ENCODE results near the gene ADGRB3. TPM values are rescaled to one million over a fixed set of nuclear protein-coding genes. Genes with fewer than 3 reads are reported as not detected.

Gene ADGRB3
- total RNA-seq, 2 experiments from 2014 or later: not detected

- H3K9me3 Mint-ChIP-seq: no peaks in the 10 kb centered on the region
- CTCF ChIA-PET: no interaction called here
- DNase-seq: no peak
- POLR2A ChIA-PET: no interaction called here
- no peak overlapping the region for H3K27ac Mint-ChIP-seq
- no peak overlapping the region for H3K4me3 Mint-ChIP-seq
- no peaks in the 10 kb centered on the region for H3K4me1 Mint-ChIP-seq
- H3K36me3 Mint-ChIP-seq (ENCODE audit: low read depth): no peaks in the 10 kb centered on the region
- no peaks in the 10 kb centered on the region for H3K27me3 Mint-ChIP-seq
Observed at GRCh38 chr6:69338431-69339162, 703.5 kb downstream of the ADGRB3 start.

GRCh38 chr6:69339163-69339550, 704.1 kb downstream of the ADGRB3 start:
- Mint-ChIP-seq H3K27me3 (no peaks in the 10 kb centered on the region), H3K9me3 (no peaks in the 10 kb centered on the region), H3K27ac (no peak overlapping the region), H3K4me3 (no peak overlapping the region), H3K4me1 (no peaks in the 10 kb centered on the region), H3K36me3 (ENCODE audit: low read depth) (no peaks in the 10 kb centered on the region)
- DNase-seq: no peak
- ChIA-PET POLR2A (no interaction called here), CTCF (no interaction called here)

- H3K4me3 Mint-ChIP-seq: no peak overlapping the region
- CTCF ChIA-PET: no interaction called here
- H3K4me1 Mint-ChIP-seq: no peaks in the 10 kb centered on the region
- H3K36me3 Mint-ChIP-seq (ENCODE audit: low read depth): no peaks in the 10 kb centered on the region
- no peak overlapping the region for H3K27ac Mint-ChIP-seq
- no peak for DNase-seq
- H3K27me3 Mint-ChIP-seq: no peaks in the 10 kb centered on the region
- H3K9me3 Mint-ChIP-seq: no peaks in the 10 kb centered on the region
- POLR2A ChIA-PET: no interaction called here
Observed at GRCh38 chr6:69340196-69340595, 705.1 kb downstream of the ADGRB3 start.

- no peak for DNase-seq
- Mint-ChIP-seq H3K27ac (no peak overlapping the region), H3K36me3 (ENCODE audit: low read depth) (no peaks in the 10 kb centered on the region), H3K27me3 (no peaks in the 10 kb centered on the region), H3K4me1 (no peaks in the 10 kb centered on the region), H3K4me3 (no peak overlapping the region), H3K9me3 (no peaks in the 10 kb centered on the region)
- ChIA-PET POLR2A (no interaction called here), CTCF (no interaction called here)
Observed at GRCh38 chr6:69343851-69344250, 708.8 kb downstream of the ADGRB3 start.

- no peak overlapping the region for H3K27ac Mint-ChIP-seq
- ChIA-PET POLR2A (interaction anchor here (0.7 kb wide), 1 partner anchor 36 kb away, joined by 3 read pairs; no protein-coding TSS in a partner anchor), CTCF (interaction anchor here (0.6 kb wide), 1 partner anchor 116 kb away, joined by 5 read pairs; no protein-coding TSS in a partner anchor)
- H3K9me3 Mint-ChIP-seq: no peaks in the 10 kb centered on the region
- no peaks in the 10 kb centered on the region for H3K36me3 Mint-ChIP-seq (ENCODE audit: low read depth)
- no peaks in the 10 kb centered on the region for H3K4me1 Mint-ChIP-seq
- no peak overlapping the region for H3K4me3 Mint-ChIP-seq
- DNase-seq: no peak
- no peaks in the 10 kb centered on the region for H3K27me3 Mint-ChIP-seq
Observed at GRCh38 chr6:69349771-69350170, 714.7 kb downstream of the ADGRB3 start.

- ChIA-PET CTCF (no interaction called here), POLR2A (no interaction called here)
- Mint-ChIP-seq H3K9me3 (no peaks in the 10 kb centered on the region), H3K4me1 (no peaks in the 10 kb centered on the region), H3K27ac (no peak overlapping the region), H3K4me3 (no peak overlapping the region), H3K27me3 (no peaks in the 10 kb centered on the region), H3K36me3 (ENCODE audit: low read depth) (no peaks in the 10 kb centered on the region)
- no peak for DNase-seq
Observed at GRCh38 chr6:69362209-69362608, 727.1 kb downstream of the ADGRB3 start.

- Mint-ChIP-seq H3K9me3 (no peaks in the 10 kb centered on the region), H3K36me3 (ENCODE audit: low read depth) (no peaks in the 10 kb centered on the region), H3K4me3 (no peak overlapping the region), H3K27me3 (no peaks in the 10 kb centered on the region), H3K4me1 (no peaks in the 10 kb centered on the region), H3K27ac (no peak overlapping the region)
- CTCF ChIA-PET: no interaction called here
- no peak for DNase-seq
- POLR2A ChIA-PET: no interaction called here
Observed at GRCh38 chr6:69366831-69367230, 731.7 kb downstream of the ADGRB3 start.

GRCh38 chr6:69368613-69369012, 733.5 kb downstream of the ADGRB3 start:
- Mint-ChIP-seq H3K36me3 (ENCODE audit: low read depth) (no peaks in the 10 kb centered on the region), H3K4me1 (no peaks in the 10 kb centered on the region)
- POLR2A ChIA-PET: no interaction called here

GRCh38 chr6:69370763-69371162, 735.7 kb downstream of the ADGRB3 start:
- no peak for DNase-seq
- Mint-ChIP-seq H3K4me3 (no peak overlapping the region), H3K4me1 (no peaks in the 10 kb centered on the region), H3K36me3 (ENCODE audit: low read depth) (no peaks in the 10 kb centered on the region), H3K9me3 (no peaks in the 10 kb centered on the region), H3K27ac (no peak overlapping the region), H3K27me3 (no peaks in the 10 kb centered on the region)
- POLR2A ChIA-PET: no interaction called here
- CTCF ChIA-PET: no interaction called here

More at GRCh38 chr6:69368613-69369012, 733.5 kb downstream of the ADGRB3 start:
- Mint-ChIP-seq H3K27ac (no peak overlapping the region), H3K9me3 (no peaks in the 10 kb centered on the region), H3K27me3 (no peaks in the 10 kb centered on the region), H3K4me3 (no peak overlapping the region)
- CTCF ChIA-PET: no interaction called here
- no peak for DNase-seq

- no peak overlapping the region for H3K4me3 Mint-ChIP-seq
- CTCF ChIA-PET: no interaction called here
- H3K27ac Mint-ChIP-seq: no peak overlapping the region
- POLR2A ChIA-PET: no interaction called here
- no peak for DNase-seq
- H3K4me1 Mint-ChIP-seq: no peaks in the 10 kb centered on the region
- H3K9me3 Mint-ChIP-seq: no peaks in the 10 kb centered on the region
- no peaks in the 10 kb centered on the region for H3K27me3 Mint-ChIP-seq
- H3K36me3 Mint-ChIP-seq (ENCODE audit: low read depth): no peaks in the 10 kb centered on the region
Observed at GRCh38 chr6:69378326-69378725, 743.2 kb downstream of the ADGRB3 start.

- H3K27ac Mint-ChIP-seq: no peak overlapping the region
- no peaks in the 10 kb centered on the region for H3K36me3 Mint-ChIP-seq (ENCODE audit: low read depth)
- CTCF ChIA-PET: no interaction called here
- H3K9me3 Mint-ChIP-seq: no peaks in the 10 kb centered on the region
- no peak overlapping the region for H3K4me3 Mint-ChIP-seq
- DNase-seq: no peak
- no peaks in the 10 kb centered on the region for H3K4me1 Mint-ChIP-seq
- POLR2A ChIA-PET: no interaction called here
- no peaks in the 10 kb centered on the region for H3K27me3 Mint-ChIP-seq
Observed at GRCh38 chr6:69379518-69379917, 744.4 kb downstream of the ADGRB3 start.

- no peak overlapping the region for H3K27ac Mint-ChIP-seq
- H3K4me3 Mint-ChIP-seq: no peak overlapping the region
- no peaks in the 10 kb centered on the region for H3K9me3 Mint-ChIP-seq
- no peak for DNase-seq
- H3K27me3 Mint-ChIP-seq: no peaks in the 10 kb centered on the region
- CTCF ChIA-PET: no interaction called here
- POLR2A ChIA-PET: no interaction called here
- H3K4me1 Mint-ChIP-seq: no peaks in the 10 kb centered on the region
- H3K36me3 Mint-ChIP-seq (ENCODE audit: low read depth): no peaks in the 10 kb centered on the region
Observed at GRCh38 chr6:69383627-69384026, 748.5 kb downstream of the ADGRB3 start.

GRCh38 chr6:69386426-69386825, 751.3 kb downstream of the ADGRB3 start:
- DNase-seq: no peak
- Mint-ChIP-seq H3K9me3 (no peaks in the 10 kb centered on the region), H3K4me3 (no peak overlapping the region), H3K36me3 (ENCODE audit: low read depth) (no peaks in the 10 kb centered on the region), H3K4me1 (no peaks in the 10 kb centered on the region), H3K27ac (no peak overlapping the region), H3K27me3 (no peaks in the 10 kb centered on the region)
- CTCF ChIA-PET: no interaction called here
- POLR2A ChIA-PET: no interaction called here

- CTCF ChIA-PET: no interaction called here
- H3K27ac Mint-ChIP-seq: no peak overlapping the region
- H3K9me3 Mint-ChIP-seq: no peaks in the 10 kb centered on the region
- POLR2A ChIA-PET: no interaction called here
- no peaks in the 10 kb centered on the region for H3K4me1 Mint-ChIP-seq
- H3K4me3 Mint-ChIP-seq: no peak overlapping the region
- H3K27me3 Mint-ChIP-seq: no peaks in the 10 kb centered on the region
- no peaks in the 10 kb centered on the region for H3K36me3 Mint-ChIP-seq (ENCODE audit: low read depth)
- no peak for DNase-seq
Observed at GRCh38 chr6:69390125-69390524, 755.0 kb downstream of the ADGRB3 start.
